A549 (cell line): ENCODE results near the gene SH2D1A.

Experiments used
- CEBPB ChIP-seq, 2 experiments: fragments of >200 bp in 1 of 2; sonication (Bioruptor Twin) in 1 of 2; formaldehyde crosslinking in 1 of 2; IDR thresholded peaks; 2 replicates each; pipeline ENCODE4 v1.6.1; 2012 to 2016
- ESRRA ChIP-seq: fragments of 150-350 bp; IDR thresholded peaks from 2 replicates; pipeline ENCODE4 v1.6.1; 2014; ENCODE audit warnings: mild to moderate bottlenecking, low read length, borderline replicate concordance
- MAX ChIP-seq: IDR thresholded peaks from 2 replicates; pipeline ENCODE4 v1.6.1; 2012
- MYC ChIP-seq: IDR thresholded peaks from 2 replicates; pipeline ENCODE4 v1.6.1; 2012; ENCODE audit warnings: mild to moderate bottlenecking, inconsistent platforms, low read length, improper control_type of control experiment, borderline replicate concordance
- NFE2L2 ChIP-seq: fragments of 150-350 bp; conservative IDR thresholded peaks from 2 replicates; pipeline ENCODE4 v1.6.1; 2014; ENCODE audit warnings: low read length
- POLR2A ChIP-seq: IDR thresholded peaks from 2 replicates; pipeline ENCODE4 v1.6.1; 2012; ENCODE audit warnings: mild to moderate bottlenecking, low read length
- TF ChIP-seq, protein P1 (sequence below): fragments of 150-350 bp; IDR thresholded peaks from 2 replicates; pipeline ENCODE4 v1.6.1; 2014; ENCODE audit warnings: low read depth, mild to moderate bottlenecking, low read length
- TF ChIP-seq, protein P2 (sequence below): fragments of >200 bp; sonication (Bioruptor Twin); formaldehyde crosslinking; IDR thresholded peaks from 3 replicates; pipeline ENCODE4 v1.5.1; 2016
- TF ChIP-seq, protein P3 (sequence below): IDR thresholded peaks from 2 replicates; pipeline ENCODE4 v1.6.1; 2012

DNA sequence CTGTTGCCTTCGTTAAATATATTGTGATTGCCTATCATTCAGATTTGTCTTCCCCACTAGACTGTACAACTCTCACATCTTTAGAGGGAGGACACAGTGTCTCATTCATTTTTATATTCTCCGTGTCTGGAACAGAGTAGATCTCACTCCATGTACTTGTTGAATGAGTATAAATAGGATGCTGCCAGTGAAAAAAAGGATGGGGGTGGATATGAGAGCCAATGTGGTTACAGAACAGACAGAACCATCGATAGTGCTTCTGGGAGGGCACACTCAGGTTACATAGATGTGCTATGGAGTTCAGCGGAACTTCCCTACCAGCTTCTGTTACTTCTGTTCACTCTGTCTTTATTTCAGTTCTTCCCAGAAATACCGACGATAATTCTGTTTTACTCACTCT, 66.9 kb downstream of the SH2D1A start:
- TF ChIP-seq, protein P1, sequence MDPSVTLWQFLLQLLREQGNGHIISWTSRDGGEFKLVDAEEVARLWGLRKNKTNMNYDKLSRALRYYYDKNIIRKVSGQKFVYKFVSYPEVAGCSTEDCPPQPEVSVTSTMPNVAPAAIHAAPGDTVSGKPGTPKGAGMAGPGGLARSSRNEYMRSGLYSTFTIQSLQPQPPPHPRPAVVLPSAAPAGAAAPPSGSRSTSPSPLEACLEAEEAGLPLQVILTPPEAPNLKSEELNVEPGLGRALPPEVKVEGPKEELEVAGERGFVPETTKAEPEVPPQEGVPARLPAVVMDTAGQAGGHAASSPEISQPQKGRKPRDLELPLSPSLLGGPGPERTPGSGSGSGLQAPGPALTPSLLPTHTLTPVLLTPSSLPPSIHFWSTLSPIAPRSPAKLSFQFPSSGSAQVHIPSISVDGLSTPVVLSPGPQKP: no peak
- TF ChIP-seq, protein P2, sequence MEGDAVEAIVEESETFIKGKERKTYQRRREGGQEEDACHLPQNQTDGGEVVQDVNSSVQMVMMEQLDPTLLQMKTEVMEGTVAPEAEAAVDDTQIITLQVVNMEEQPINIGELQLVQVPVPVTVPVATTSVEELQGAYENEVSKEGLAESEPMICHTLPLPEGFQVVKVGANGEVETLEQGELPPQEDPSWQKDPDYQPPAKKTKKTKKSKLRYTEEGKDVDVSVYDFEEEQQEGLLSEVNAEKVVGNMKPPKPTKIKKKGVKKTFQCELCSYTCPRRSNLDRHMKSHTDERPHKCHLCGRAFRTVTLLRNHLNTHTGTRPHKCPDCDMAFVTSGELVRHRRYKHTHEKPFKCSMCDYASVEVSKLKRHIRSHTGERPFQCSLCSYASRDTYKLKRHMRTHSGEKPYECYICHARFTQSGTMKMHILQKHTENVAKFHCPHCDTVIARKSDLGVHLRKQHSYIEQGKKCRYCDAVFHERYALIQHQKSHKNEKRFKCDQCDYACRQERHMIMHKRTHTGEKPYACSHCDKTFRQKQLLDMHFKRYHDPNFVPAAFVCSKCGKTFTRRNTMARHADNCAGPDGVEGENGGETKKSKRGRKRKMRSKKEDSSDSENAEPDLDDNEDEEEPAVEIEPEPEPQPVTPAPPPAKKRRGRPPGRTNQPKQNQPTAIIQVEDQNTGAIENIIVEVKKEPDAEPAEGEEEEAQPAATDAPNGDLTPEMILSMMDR: no peak
- no peak for TF ChIP-seq MYC
- no peak for TF ChIP-seq POLR2A
- TF ChIP-seq, protein P3, sequence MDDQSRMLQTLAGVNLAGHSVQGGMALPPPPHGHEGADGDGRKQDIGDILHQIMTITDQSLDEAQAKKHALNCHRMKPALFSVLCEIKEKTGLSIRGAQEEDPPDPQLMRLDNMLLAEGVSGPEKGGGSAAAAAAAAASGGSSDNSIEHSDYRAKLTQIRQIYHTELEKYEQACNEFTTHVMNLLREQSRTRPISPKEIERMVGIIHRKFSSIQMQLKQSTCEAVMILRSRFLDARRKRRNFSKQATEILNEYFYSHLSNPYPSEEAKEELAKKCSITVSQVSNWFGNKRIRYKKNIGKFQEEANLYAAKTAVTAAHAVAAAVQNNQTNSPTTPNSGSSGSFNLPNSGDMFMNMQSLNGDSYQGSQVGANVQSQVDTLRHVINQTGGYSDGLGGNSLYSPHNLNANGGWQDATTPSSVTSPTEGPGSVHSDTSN: no peak
- TF ChIP-seq ESRRA: no peak
- TF ChIP-seq NFE2L2: no peak
- TF ChIP-seq MAX: no peak
- no peak for TF ChIP-seq CEBPB (IDR thresholded peaks at IDR 0.05)
